GM19395 (cell line): Measurements from ENCODE around the gene AGAP1.

Experiments
- ATAC-seq: cut with Tn5 transposase; IDR thresholded peaks from one replicate; pipeline ENCODE4 v1.9.1; 2021; ENCODE audit warnings: mild to moderate bottlenecking, moderate library complexity; ENCODE audit not compliant: unreplicated experiment

Gene AGAP1

DNA sequence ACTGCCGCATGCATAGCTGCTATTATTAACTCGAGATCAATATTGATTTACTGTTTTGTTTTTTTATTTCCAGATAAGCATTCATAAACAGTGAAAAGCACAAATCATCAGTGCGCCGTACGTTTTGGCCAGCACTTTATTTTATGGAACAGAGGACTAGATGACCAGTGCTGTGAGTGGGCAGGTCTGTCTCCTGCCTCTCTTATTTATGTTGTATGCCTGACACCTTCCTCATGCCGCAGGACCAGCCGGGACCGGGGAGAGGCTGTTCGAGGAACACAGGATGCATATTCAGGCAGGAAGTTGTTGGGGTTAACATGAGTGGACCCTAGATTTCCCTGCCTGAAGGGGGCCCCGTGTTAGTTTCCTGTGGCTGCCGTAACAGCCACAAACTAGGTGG lies 72.6 kb downstream of the AGAP1 start:
- no peak for ATAC-seq

- ATAC-seq, result no peak
Measured at GRCh38 chr2:235566931-235567495, 73.2 kb downstream of the AGAP1 start.

DNA sequence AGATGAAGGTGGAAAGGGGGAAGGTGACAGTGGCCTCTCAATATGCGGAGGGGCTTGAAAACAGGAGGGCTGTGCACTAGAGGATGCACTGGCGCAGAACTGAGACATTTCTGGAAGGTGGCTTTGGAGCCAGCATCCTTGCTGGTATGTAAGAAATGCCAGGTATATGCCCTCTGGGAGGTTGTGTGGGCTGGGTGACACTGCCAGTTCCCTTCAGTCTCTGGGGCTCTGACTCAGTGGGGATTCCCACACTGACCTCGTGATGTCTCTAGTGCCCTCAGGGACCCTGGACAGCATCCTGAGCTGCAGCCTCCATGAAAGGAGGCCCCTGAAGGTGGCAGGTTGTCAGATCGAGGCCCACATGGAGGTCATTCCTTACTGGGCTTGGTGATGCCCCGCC lies 74.0 kb downstream of the AGAP1 start:
- no peak for ATAC-seq

DNA sequence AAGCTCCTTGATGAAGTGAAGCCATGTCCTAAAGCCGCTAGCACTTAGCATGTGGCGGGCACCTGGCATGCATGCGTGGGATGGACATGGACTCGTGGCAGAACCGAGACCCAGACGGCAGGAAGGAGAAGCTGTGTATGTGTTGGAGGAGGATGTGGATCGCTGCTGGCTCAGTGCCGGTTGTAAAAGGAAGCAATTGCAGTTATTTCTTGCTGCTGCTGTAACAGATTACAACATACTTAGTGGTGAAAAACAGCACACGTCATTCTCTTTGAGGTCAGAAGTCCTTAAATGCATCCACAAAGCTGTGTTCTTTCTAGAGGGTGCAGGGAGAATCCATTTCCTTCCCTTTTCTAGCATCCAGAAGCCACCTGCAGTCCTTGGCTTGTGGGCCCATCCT lies 74.6 kb downstream of the AGAP1 start:
- no peak for ATAC-seq

GRCh38 chr2:235569837-235570236 lies 76.0 kb downstream of the AGAP1 start:
- no peak for ATAC-seq

- no peak for ATAC-seq
Measured at GRCh38 chr2:235570256-235570655, 76.4 kb downstream of the AGAP1 start.

DNA sequence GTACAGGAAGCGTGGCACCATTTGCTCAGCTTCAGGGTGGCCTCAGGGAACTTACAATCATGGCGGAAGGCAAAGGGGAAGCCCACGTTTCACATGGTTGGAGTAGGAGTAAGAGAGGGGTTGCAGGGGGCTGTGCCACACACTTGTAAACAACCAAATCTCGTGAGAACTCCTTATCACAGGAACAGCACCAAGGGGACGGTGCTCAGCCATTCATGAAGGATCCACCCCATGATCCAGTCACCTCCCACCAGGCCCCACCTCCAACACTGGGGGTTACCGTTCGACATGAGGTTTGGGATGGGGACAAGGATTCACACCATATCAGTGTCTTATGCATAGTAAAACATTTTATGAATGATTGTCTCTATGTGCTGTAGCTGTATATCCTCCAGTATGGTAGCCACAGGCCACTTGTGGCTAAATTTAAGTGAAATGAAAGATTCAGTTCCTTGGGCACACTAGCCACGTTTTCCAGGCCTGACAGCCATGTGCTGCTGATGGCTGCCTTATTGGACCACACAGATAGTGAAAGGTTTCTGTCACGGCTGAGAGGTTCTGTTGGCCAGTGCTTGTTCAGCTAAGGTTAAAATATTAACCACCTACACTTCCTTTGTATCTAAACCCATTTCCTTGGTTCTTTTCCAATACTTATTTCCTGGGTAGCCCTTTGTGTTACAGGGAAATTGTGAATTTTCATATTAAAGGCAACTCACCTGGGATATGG lies 77.3 kb downstream of the AGAP1 start:
- ATAC-seq, result no peak

- no peak for ATAC-seq
Measured at GRCh38 chr2:235572592-235572991, 78.7 kb downstream of the AGAP1 start.

DNA sequence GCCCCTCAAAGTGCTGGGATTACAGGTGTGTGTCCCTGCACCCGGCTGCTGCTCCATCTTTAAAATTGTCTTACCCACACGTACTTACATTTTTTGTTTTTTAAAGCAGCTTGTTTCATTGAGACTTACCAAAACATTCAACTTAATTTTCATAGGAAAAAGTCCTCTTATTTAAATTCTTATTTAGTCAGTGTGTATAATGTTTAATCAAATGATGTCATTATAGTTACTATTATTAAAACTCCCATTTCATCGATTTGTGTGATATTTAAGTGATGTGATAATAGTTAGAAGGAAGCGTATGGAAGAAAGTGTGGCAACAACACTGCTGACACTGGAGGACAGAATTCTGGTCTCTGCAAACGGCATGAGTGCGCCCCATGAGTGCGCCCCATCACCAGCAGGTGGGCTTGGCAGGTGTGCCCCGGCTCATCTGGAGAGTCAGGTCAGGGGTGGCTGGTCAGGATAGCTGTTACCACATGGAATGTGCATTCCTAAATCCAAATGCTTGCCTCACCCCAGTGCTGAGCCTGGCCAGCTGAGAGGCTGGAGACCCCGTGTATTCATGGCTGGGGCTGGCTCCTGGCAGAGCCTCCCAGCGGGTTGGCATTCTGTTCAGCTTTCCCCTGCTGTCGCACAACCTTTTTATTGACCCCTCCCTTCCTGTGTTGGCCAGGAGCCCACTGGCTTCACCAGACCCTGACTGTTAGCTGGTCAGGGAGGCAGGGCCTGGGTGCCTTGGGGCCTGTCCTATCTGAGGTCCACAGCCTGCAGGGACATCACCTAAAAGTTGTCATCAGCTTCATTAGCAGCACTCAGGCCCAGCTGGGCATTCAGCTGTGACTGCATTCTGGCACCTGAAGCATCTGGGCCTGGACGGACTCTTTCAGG lies 79.7 kb downstream of the AGAP1 start:
- ATAC-seq, result no peak

DNA sequence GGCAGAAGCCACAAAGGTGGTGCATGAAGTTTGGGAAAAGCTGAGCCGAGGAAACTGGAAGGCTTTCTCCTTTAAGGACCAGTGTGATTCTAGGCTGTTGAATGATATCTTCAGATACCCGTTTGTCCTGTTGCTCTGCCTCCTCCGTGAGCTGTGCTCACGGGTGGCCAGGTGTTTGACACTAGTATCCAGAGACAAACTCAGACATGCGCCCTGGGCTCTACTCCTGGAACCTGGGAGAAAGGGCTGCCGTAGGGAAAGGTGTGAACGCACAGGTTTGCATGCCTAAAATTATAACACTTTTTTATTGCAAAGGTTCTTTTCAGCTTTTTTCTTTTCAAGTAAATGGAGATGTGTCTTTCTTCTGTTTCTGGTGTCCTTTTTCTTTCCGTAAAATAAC lies 81.6 kb downstream of the AGAP1 start:
- no peak for ATAC-seq

GRCh38 chr2:235575904-235576303 lies 82.1 kb downstream of the AGAP1 start:
- no peak for ATAC-seq

- ATAC-seq, result no peak
Measured at GRCh38 chr2:235576337-235576910, 82.6 kb downstream of the AGAP1 start.

- no peak for ATAC-seq
Measured at GRCh38 chr2:235577404-235578330, 83.8 kb downstream of the AGAP1 start.

DNA sequence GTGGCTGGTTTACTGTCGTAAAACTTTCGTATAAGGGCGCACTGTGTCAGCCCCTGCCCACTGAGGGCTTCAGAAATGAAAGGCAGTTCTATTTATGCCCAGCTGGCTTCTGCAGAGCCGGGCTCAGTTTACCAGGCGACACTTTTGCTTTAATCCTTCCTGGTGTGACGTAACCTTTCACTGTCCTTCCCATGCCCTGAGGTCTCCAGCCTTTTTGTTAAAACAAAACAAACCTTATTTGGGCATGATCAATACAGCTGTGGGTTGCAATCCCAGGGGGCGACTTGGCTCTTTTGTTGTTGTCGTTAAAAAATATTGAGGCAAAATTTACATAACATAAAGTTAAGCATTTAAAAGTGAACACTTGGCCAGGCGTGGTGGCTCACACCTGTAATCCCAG lies 85.3 kb downstream of the AGAP1 start:
- ATAC-seq, result no peak

DNA sequence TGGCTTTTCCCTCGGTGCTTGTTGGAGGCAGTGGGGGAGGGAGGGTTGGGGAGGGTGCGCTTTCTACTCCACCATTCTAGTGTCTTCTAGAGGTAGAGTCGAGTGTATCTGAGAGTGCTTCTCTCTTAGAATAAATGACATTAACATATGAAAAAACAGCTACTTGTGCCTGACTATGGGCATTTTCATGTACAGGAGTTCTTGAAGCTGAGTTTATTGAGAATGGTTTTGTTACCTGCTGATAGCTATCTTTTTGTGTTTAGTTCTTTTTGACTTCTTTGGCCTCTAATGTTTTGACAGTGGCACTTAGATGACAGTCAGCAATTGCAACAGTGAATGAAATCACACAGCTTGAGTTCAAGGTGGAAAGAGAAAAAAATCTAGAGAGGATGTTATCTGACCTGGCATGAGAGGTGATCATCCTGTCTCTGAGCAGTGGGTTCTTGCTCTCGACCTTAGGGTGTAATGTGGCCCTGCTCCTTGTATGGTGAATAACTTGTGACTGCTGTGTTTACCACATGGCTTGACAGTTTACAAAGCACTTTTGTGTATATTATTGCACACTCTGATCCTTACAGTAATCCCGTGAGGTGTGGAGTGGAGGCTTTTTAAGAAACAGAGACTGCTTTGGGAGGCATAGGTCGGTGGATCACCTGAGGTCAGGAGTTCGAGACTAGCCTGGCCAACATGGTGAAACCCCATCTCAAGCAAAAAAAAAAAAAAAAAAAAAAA lies 86.7 kb downstream of the AGAP1 start:
- ATAC-seq, result no peak

- no peak for ATAC-seq
Measured at GRCh38 chr2:235582081-235582686, 88.3 kb downstream of the AGAP1 start.

DNA sequence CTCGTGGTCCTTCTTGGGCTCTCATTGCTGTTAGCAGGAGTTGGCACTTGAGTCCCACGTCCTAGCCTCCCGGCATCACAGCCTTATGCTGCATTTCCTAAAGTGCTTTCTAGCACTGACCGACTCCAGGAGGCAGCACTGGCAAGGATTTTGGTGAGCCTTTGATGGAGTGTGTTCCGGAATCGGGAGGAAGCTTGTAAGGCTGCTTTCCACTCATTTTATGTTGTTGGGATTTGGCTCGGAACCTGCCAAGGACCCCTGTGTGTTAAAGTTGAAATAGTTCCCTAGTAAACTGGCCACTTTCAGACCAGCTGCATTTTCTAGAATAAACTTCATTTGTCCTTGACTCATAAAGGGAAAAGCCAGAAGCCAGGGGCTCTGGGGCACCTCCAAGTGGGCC lies 88.9 kb downstream of the AGAP1 start:
- no peak for ATAC-seq

DNA sequence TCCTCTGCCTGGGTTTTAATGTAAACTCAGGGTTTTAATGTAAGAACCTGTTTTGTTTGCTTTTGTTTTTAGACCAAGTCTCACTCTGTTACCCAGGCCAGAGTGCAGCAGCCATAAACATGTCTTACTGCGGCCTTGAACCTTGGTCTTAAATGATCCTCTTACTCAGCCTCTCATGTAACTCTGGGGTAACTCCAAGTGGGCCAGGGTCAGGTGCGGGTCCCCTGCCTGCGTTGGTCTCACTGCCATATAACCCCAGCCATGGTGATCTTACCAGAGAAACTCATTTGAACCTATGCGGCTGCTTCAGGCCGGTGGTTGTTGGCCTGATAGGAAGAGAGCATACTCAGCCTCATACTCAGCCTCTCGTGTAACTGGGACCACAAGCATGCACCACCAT lies 89.3 kb downstream of the AGAP1 start:
- ATAC-seq, result no peak

- ATAC-seq, result no peak
Measured at GRCh38 chr2:235583925-235584637, 90.2 kb downstream of the AGAP1 start.
